ENCODE data around the gene CHCHD6. TPM values are rescaled to one million over a fixed set of nuclear protein-coding genes. Genes with fewer than 3 reads are reported as not detected.

CHCHD6 gene
- total RNA-seq, 1 donor from 2014 or later: 17.2 TPM

DNA sequence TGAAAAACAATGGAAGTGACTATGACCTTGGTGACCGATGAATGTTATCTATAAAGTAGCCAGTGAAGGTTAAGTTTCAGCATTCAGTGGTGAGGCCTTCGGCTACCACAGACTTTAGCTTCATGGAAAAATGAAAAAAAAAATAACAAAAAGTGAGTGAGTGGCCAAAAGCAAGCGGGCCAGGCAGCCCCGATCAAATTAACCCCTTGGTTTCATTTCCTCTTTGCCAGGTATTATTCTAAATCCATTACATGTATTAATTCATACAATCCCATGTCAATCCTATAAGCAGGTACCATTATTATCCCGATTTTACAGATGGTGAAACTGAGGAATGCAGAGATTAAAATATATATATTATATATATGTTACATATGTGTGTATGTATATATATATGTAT, 21.0 kb upstream of the CHCHD6 start:
- no peak overlapping the region for H3K4me3 Mint-ChIP-seq (ENCODE audit: unreplicated experiment)
- peaks cover 3% of the 10 kb centered on the region for H3K27me3 Mint-ChIP-seq (ENCODE audit: unreplicated experiment)
- TF ChIP-seq, protein P1, sequence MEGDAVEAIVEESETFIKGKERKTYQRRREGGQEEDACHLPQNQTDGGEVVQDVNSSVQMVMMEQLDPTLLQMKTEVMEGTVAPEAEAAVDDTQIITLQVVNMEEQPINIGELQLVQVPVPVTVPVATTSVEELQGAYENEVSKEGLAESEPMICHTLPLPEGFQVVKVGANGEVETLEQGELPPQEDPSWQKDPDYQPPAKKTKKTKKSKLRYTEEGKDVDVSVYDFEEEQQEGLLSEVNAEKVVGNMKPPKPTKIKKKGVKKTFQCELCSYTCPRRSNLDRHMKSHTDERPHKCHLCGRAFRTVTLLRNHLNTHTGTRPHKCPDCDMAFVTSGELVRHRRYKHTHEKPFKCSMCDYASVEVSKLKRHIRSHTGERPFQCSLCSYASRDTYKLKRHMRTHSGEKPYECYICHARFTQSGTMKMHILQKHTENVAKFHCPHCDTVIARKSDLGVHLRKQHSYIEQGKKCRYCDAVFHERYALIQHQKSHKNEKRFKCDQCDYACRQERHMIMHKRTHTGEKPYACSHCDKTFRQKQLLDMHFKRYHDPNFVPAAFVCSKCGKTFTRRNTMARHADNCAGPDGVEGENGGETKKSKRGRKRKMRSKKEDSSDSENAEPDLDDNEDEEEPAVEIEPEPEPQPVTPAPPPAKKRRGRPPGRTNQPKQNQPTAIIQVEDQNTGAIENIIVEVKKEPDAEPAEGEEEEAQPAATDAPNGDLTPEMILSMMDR (IDR thresholded peaks at IDR 0.05; ENCODE audit: partially characterized antibody, unreplicated experiment): no peak
- no peaks in the 10 kb centered on the region for H3K36me3 Mint-ChIP-seq (ENCODE audit: unreplicated experiment)
- DNase-seq: no peak
- H3K9me3 Mint-ChIP-seq (ENCODE audit: unreplicated experiment): peaks cover 7% of the 10 kb centered on the region
- peaks cover 20% of the 10 kb centered on the region for H3K4me1 Mint-ChIP-seq (ENCODE audit: low read depth, unreplicated experiment)
- H3K27ac Mint-ChIP-seq (ENCODE audit: unreplicated experiment): no peak overlapping the region

DNA sequence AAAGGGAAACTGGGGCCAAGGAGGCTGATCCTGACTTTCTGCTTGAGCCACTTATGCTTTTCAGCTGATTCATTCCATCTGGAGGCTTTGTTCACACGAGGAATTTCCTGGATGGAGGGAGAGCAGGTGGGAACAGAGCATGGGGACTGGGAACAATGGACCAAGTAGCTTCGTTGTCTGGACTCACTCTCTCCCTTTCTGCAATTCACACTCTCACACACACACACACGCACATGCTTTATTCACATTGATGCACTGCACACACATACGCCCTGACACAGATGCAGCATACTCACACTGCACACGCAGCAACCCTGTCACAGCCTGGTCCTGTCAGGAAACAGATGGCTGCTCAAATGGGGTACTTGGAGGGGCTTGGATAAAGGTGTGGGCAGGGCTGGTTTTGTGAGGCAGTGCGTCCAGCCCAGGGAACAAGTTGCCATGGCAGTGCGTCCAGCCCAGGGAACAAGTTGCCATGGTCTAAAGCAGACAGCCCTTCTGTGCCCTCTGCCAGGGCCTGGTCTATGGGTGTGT, 19.8 kb upstream of the CHCHD6 start:
- no peak for DNase-seq
- Mint-ChIP-seq H3K27me3 (ENCODE audit: unreplicated experiment) (peaks cover 3% of the 10 kb centered on the region), H3K4me3 (ENCODE audit: unreplicated experiment) (peak overlapping the region; percentile 18), H3K9me3 (ENCODE audit: unreplicated experiment) (peaks cover 7% of the 10 kb centered on the region), H3K4me1 (ENCODE audit: low read depth, unreplicated experiment) (peaks cover 15% of the 10 kb centered on the region), H3K27ac (ENCODE audit: unreplicated experiment) (peak overlapping the region; percentile 72), H3K36me3 (ENCODE audit: unreplicated experiment) (no peaks in the 10 kb centered on the region)
- TF ChIP-seq, protein P1 (IDR thresholded peaks at IDR 0.05; ENCODE audit: partially characterized antibody, unreplicated experiment): no peak

DNA sequence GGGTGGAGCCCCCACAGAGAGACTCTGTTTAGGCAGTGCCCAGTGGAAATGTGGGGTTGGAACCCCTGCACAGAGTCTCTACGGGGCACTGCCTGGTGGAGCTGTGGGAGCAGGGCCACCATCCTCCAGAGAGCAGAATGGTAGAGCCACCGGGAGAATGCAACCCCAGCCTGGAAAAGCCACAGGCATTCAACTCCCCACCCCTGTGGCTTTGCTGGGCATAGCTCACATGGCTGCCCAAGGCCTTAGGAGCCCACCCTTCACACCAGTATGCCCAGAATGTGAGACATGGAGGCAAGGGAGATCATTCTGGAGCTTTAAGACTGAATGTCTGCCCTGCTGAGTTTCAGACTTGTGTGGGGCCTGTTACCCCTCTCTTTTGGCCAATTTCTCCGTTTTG, 19.0 kb upstream of the CHCHD6 start:
- peaks cover 7% of the 10 kb centered on the region for H3K9me3 Mint-ChIP-seq (ENCODE audit: unreplicated experiment)
- H3K27ac Mint-ChIP-seq (ENCODE audit: unreplicated experiment): no peak overlapping the region
- no peak overlapping the region for H3K4me3 Mint-ChIP-seq (ENCODE audit: unreplicated experiment)
- no peaks in the 10 kb centered on the region for H3K36me3 Mint-ChIP-seq (ENCODE audit: unreplicated experiment)
- H3K4me1 Mint-ChIP-seq (ENCODE audit: low read depth, unreplicated experiment): peaks cover 15% of the 10 kb centered on the region
- H3K27me3 Mint-ChIP-seq (ENCODE audit: unreplicated experiment): peaks cover 3% of the 10 kb centered on the region
- no peak for DNase-seq
- TF ChIP-seq, protein P1 (IDR thresholded peaks at IDR 0.05; ENCODE audit: partially characterized antibody, unreplicated experiment): no peak

DNA sequence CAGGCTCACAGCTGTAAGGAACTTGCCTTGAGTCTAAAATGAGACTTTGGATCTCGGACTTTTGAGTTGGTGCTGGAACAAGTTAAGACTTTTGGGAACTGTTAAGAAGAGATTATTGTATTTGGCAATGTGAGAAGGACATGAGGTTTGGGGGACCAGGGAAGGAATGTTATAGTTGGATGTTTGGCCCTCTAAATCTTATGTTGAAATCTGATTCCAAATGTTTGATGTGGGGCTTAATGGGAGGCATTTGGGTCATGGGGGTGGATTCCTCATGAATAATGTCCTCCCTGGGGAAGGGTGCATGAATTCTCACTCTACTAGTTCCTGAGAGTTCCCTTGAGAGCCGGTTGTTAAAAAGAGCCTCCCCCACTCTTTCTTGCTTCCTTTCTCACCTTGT, 18.5 kb upstream of the CHCHD6 start:
- Mint-ChIP-seq H3K4me1 (ENCODE audit: low read depth, unreplicated experiment) (peaks cover 15% of the 10 kb centered on the region), H3K36me3 (ENCODE audit: unreplicated experiment) (no peaks in the 10 kb centered on the region), H3K27me3 (ENCODE audit: unreplicated experiment) (peaks cover 3% of the 10 kb centered on the region), H3K4me3 (ENCODE audit: unreplicated experiment) (no peak overlapping the region), H3K9me3 (ENCODE audit: unreplicated experiment) (peaks cover 7% of the 10 kb centered on the region), H3K27ac (ENCODE audit: unreplicated experiment) (no peak overlapping the region)
- TF ChIP-seq, protein P1 (IDR thresholded peaks at IDR 0.05; ENCODE audit: partially characterized antibody, unreplicated experiment): no peak
- DNase-seq: no peak

DNA sequence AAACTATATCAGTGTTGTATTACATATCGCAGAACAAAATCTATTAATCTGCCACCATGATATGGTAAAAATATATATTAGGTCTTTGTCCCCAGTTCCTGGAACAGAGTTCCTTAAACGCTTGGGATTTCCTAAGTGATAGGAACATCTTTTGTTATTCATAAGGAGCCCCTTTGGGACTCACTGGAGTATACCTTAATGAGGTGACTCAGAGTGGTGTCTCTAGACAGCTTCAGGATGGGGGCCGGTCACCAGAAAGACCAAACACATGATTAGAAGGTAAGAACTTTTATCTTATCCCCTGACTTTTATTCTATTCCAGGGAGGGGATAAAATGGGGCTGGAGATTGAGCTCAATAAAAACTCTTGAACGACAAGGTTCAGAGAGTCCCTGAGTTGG, 12.3 kb upstream of the CHCHD6 start:
- TF ChIP-seq, protein P1 (IDR thresholded peaks at IDR 0.05; ENCODE audit: partially characterized antibody, unreplicated experiment): no peak
- Mint-ChIP-seq H3K27me3 (ENCODE audit: unreplicated experiment) (no peaks in the 10 kb centered on the region), H3K4me3 (ENCODE audit: unreplicated experiment) (no peak overlapping the region), H3K4me1 (ENCODE audit: low read depth, unreplicated experiment) (no peaks in the 10 kb centered on the region), H3K27ac (ENCODE audit: unreplicated experiment) (no peak overlapping the region), H3K9me3 (ENCODE audit: unreplicated experiment) (no peaks in the 10 kb centered on the region), H3K36me3 (ENCODE audit: unreplicated experiment) (no peaks in the 10 kb centered on the region)
- DNase-seq: no peak
